ENCODE data around the gene DMD. TPM values are rescaled to one million over a fixed set of nuclear protein-coding genes. Genes with fewer than 3 reads are reported as not detected.

DMD gene
- total and polyA plus RNA-seq, 2 of the 13 experiments (the other 11 are each of a cell fraction or from before 2014, with no cell fraction given), result 17.6 to 25.9 TPM

GRCh38 chrX:31333165-31333831 lies 1878.1 kb downstream of the DMD start:
- Histone ChIP-seq H3K27me3 (ENCODE audit: control insufficient read depth in 1 of 2, insufficient read depth in 2 of 2, low read length in 2 of 2) (no peaks in the 10 kb centered on the region), H4K20me1 (ENCODE audit: insufficient read depth, low read length) (no peaks in the 10 kb centered on the region), H2AFZ (ENCODE audit: low read length) (no peak overlapping the region), H3K4me2 (ENCODE audit: low read depth, low read length) (no peak overlapping the region), H3K79me2 (ENCODE audit: insufficient read depth, low read length) (no peaks in the 10 kb centered on the region), H3K4me3 (replicated peaks in 1 of 3; ENCODE audit: insufficient read depth in 1 of 3, low read depth in 2 of 3, low read length in 3 of 3) (no peak overlapping the region), H3K4me1 (ENCODE audit: insufficient read depth, low read length) (no peaks in the 10 kb centered on the region), H3K9ac (ENCODE audit: insufficient read depth, low read depth, low read length) (no peak overlapping the region), H3K36me3 (replicated peaks in 1 of 2; ENCODE audit: control insufficient read depth in 1 of 2, insufficient read depth in 2 of 2, low read length in 2 of 2) (no peaks in the 10 kb centered on the region), H3K27ac (ENCODE audit: extremely low read length, insufficient read depth, low read length) (no peak overlapping the region), H3K9me3 (ENCODE audit: low read length) (no peaks in the 10 kb centered on the region)
- DNase-seq (ENCODE audit: low spot score) (no peak), ATAC-seq (no peak), FAIRE-seq (no peak)
- intact Hi-C loops (cut with micrococcal nuclease; ENCODE audit: unreplicated experiment), result no loop called here
- ChIA-PET CTCF (ENCODE audit: low intra/inter-chr PET ratio, low total read pairs) (interaction anchor here (0.7 kb wide), 1 partner anchor 24 kb away, joined by 3 read pairs; no protein-coding TSS in a partner anchor), POLR2A (no interaction called here)
- 24% methylated on average over 4 of the region's 4 CpGs for WGBS (ENCODE audit: low lambda C conversion rate)
- TF ChIP-seq RARA (CRISPR knock-in tag; IDR thresholded peaks at IDR 0.05), result no peak
- TF ChIP-seq PREB (CRISPR knock-in tag; IDR thresholded peaks at IDR 0.05), result no peak
- TF ChIP-seq ZNF317 (CRISPR knock-in tag; IDR thresholded peaks at IDR 0.05), result no peak
- no peak for TF ChIP-seq EED (CRISPR knock-in tag; IDR thresholded peaks at IDR 0.05)
- TF ChIP-seq ZSCAN29 (CRISPR knock-in tag; conservative IDR thresholded peaks at IDR 0.05), result no peak
- TF ChIP-seq, protein P1, sequence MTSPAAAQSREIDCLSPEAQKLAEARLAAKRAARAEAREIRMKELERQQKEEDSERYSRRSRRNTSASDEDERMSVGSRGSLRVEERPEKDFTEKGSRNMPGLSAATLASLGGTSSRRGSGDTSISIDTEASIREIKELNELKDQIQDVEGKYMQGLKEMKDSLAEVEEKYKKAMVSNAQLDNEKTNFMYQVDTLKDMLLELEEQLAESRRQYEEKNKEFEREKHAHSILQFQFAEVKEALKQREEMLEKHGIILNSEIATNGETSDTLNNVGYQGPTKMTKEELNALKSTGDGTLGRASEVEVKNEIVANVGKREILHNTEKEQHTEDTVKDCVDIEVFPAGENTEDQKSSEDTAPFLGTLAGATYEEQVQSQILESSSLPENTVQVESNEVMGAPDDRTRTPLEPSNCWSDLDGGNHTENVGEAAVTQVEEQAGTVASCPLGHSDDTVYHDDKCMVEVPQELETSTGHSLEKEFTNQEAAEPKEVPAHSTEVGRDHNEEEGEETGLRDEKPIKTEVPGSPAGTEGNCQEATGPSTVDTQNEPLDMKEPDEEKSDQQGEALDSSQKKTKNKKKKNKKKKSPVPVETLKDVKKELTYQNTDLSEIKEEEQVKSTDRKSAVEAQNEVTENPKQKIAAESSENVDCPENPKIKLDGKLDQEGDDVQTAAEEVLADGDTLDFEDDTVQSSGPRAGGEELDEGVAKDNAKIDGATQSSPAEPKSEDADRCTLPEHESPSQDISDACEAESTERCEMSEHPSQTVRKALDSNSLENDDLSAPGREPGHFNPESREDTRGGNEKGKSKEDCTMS (CRISPR knock-in tag; conservative IDR thresholded peaks at IDR 0.05), result no peak
- TF ChIP-seq, protein P2, sequence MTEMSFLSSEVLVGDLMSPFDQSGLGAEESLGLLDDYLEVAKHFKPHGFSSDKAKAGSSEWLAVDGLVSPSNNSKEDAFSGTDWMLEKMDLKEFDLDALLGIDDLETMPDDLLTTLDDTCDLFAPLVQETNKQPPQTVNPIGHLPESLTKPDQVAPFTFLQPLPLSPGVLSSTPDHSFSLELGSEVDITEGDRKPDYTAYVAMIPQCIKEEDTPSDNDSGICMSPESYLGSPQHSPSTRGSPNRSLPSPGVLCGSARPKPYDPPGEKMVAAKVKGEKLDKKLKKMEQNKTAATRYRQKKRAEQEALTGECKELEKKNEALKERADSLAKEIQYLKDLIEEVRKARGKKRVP (CRISPR knock-in tag; IDR thresholded peaks at IDR 0.05), result no peak
- no peak for TF ChIP-seq ZNF260 (CRISPR knock-in tag; IDR thresholded peaks at IDR 0.05; ENCODE audit: borderline replicate concordance, low read depth)
- no peak for TF ChIP-seq ARID2 (CRISPR knock-in tag; IDR thresholded peaks at IDR 0.05; ENCODE audit: borderline replicate concordance)
- no peak for TF ChIP-seq ZNF282 (IDR thresholded peaks at IDR 0.05; ENCODE audit: partially characterized antibody)
- TF ChIP-seq DPF2 (CRISPR knock-in tag; IDR thresholded peaks at IDR 0.05; ENCODE audit: borderline replicate concordance, low read depth), result no peak
- in situ Hi-C loops (cut with HindIII; ENCODE audit: extremely low pct_ligation_motif_present, low pct_unique_long_range_greater_than_20kb), result no loop called here
- no TSS peak for BruUV-seq (replicated peaks)

Data from HepG2 (cell line).